Neuron (in vitro differentiated cells): Measurements from ENCODE around the gene MIB2.
"Not testable (repeated sequence)": the region's sequence is repeated elsewhere in the genome, so short reads cannot be mapped to it uniquely, and the experiment has no call there.

Experiments used
- H2AFZ ChIP-seq: one replicate; pipeline ENCODE4 v1.6.1; 2013; ENCODE audit warnings: low read depth, mild to moderate bottlenecking, inconsistent platforms, low read length, moderate library complexity
- H3K27me3 ChIP-seq: one replicate; pipeline ENCODE4 v1.6.1; 2013; ENCODE audit warnings: low read length; ENCODE audit not compliant: insufficient read depth
- H3K36me3 ChIP-seq: one replicate; pipeline ENCODE4 v1.6.1; 2013; ENCODE audit warnings: low read length; ENCODE audit not compliant: insufficient read depth
- H3K4me1 ChIP-seq: one replicate; pipeline ENCODE4 v1.6.1; 2013; ENCODE audit warnings: low read length; ENCODE audit not compliant: insufficient read depth
- H3K4me3 ChIP-seq: 2 replicates; pipeline ENCODE4 v1.5.1; 2013; ENCODE audit warnings: mild to moderate bottlenecking, low read length, moderate library complexity
- H3K9me3 ChIP-seq: one replicate; pipeline ENCODE4 v1.6.1; 2013; ENCODE audit warnings: low read length

Gene MIB2

DNA sequence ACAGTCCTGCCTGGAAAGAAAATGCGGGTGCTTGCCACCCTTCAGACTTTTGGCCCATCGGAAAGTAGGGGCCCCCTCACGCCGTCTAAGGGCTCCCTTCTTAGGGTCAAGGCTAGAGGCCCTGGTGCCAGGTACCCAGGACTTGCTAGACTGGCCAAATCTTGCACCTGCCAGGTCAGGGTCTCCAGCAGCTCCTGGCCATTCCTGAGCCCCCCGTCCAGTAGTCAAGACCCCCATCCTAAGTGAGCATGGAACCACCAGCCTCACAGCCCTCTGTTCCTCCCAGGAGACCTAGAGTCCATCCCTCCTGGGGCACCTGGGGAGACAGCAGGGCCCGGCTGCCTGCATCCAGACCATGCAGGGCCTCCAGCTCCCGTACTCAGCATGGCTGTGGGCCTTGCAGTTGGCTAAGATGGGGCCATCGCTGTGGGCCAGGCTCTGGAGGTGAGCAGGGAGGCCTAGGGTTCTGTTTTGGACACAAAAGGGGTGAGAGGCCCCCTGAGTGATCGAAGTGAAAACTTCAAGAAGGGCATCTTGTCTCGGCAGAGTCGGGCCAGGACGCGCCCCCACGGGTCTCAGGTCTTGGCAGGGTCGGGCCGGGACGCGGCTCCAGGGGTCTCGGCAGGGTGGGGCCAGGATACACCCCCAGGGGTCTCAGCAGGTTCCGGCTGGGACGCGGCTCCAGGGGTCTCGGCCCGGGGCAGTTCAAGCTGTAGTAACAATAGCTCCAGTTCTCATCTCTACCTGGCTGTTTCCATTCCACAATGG lies 21.3 kb upstream of the MIB2 start:
- H3K4me3 ChIP-seq, result no peak overlapping the region

GRCh38 chr1:1594602-1595260 lies 20.6 kb upstream of the MIB2 start:
- H3K9me3 ChIP-seq, result peaks cover 2% of the 10 kb centered on the region
- H3K4me1 ChIP-seq, result peaks cover 10% of the 10 kb centered on the region
- no peaks in the 10 kb centered on the region for H3K36me3 ChIP-seq
- H3K27me3 ChIP-seq, result peaks cover 2% of the 10 kb centered on the region
- H3K4me3 ChIP-seq, result no peak overlapping the region
- H2AFZ ChIP-seq, result no peak overlapping the region

More for the DNA sequence above, 21.3 kb upstream of the MIB2 start:
- H3K36me3 ChIP-seq, result no peaks in the 10 kb centered on the region
- peaks cover 2% of the 10 kb centered on the region for H3K9me3 ChIP-seq
- H3K4me1 ChIP-seq, result peaks cover 10% of the 10 kb centered on the region
- no peak overlapping the region for H2AFZ ChIP-seq
- peaks cover 2% of the 10 kb centered on the region for H3K27me3 ChIP-seq

DNA sequence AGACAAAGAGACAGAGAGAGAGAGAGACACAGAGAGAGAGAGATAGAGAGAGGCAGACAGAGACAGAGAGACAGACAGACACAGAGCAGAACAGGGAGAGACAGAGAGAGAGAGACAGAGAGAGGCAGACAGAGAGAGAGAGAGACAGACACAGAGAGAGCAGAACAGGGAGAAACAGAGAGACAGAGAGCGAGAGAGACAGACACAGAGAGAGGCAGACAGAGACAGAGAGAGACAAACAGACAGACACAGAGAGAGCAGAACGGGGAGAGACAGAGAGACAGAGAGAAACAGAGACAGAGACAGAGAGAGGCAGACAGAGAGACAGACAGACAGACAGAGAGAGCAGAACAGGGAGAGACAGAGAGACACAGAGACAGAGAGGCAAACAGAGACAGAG lies 20.0 kb upstream of the MIB2 start:
- not testable (repeated sequence) for H3K4me3 ChIP-seq, H3K36me3 ChIP-seq, H3K27me3 ChIP-seq, H3K9me3 ChIP-seq, H2AFZ ChIP-seq
- peaks cover 12% of the 10 kb centered on the region for H3K4me1 ChIP-seq

GRCh38 chr1:1596493-1597274 lies 18.6 kb upstream of the MIB2 start:
- Histone ChIP-seq H3K4me1 (peaks cover 15% of the 10 kb centered on the region), H3K4me3 (no peak overlapping the region), H2AFZ (no peak overlapping the region), H3K27me3 (no peaks in the 10 kb centered on the region), H3K9me3 (no peaks in the 10 kb centered on the region), H3K36me3 (no peaks in the 10 kb centered on the region)

DNA sequence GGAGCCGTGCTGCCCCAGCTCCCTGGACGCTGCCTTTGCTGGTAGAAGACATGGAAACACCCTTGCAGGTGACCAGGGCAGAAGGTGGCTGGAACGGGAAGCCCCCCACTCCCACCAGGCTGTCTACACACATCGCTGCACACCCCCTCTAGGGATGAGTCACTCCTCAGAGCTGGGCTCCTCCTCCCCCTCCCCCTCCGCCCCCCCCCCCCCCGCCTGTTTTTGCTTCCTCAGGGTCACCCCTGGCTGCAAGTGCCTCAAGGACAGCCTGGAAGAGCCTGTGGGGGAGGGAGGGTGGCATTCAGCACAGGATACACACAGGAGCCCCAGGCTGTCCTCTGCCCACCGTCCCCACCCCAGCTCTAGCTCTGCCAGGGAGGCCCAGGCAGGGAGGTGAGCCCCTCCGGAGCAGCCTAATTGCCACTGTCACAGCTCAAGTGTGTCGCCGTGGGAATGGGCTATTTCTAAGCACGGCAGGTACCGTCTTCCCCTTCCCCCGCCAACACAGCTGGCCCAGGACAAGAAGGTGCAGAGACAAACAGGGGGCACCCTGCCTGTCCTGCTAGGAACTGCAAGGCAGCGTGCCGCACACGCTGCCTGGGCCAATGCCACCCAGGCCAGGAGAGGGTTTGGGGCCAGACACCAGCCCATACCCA lies 17.9 kb upstream of the MIB2 start:
- Histone ChIP-seq H3K27me3 (no peaks in the 10 kb centered on the region), H2AFZ (no peak overlapping the region), H3K36me3 (no peaks in the 10 kb centered on the region), H3K4me1 (peaks cover 15% of the 10 kb centered on the region), H3K4me3 (no peak overlapping the region), H3K9me3 (no peaks in the 10 kb centered on the region)

DNA sequence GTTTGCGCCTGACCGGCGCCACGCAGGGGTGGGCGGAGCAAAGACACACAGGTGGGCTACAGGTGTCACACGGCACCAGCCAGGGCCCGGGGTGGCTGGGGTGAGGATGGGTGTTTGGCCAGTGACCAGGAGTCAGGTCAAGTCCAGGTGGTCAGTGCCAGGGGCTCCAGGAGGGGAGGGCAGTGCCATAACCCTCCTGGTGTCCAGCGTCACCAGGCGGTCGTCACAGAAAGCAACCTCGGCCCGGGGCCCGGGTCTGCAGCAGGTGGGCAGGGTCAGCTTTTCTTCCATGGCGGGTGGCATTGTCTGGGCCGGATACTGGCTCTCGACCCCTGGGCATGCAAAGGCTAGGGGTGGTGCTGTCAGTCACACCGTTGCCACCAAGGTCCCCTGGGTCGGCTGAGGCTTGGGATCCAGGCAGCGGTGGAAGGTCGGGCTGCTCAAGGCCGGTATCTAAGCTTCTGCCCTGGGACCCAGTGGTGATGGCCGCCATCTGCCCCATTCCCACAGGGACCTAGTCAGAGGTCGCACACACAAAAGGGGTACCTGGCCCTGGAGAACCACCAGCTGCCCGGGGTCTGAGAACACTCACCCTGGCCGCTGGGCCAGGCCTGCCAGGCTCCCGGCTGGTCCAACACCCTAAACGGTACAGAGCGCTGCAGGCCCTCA lies 17.1 kb upstream of the MIB2 start:
- no peaks in the 10 kb centered on the region for H3K27me3 ChIP-seq

GRCh38 chr1:1598720-1599029 lies 16.6 kb upstream of the MIB2 start:
- Histone ChIP-seq H2AFZ (no peak overlapping the region), H3K9me3 (no peaks in the 10 kb centered on the region), H3K4me3 (no peak overlapping the region), H3K4me1 (peaks cover 15% of the 10 kb centered on the region), H3K27me3 (no peaks in the 10 kb centered on the region), H3K36me3 (no peaks in the 10 kb centered on the region)

More for the DNA sequence above, 17.1 kb upstream of the MIB2 start:
- Histone ChIP-seq H3K36me3 (no peaks in the 10 kb centered on the region), H3K9me3 (no peaks in the 10 kb centered on the region), H3K4me1 (peaks cover 15% of the 10 kb centered on the region), H2AFZ (no peak overlapping the region), H3K4me3 (no peak overlapping the region)

DNA sequence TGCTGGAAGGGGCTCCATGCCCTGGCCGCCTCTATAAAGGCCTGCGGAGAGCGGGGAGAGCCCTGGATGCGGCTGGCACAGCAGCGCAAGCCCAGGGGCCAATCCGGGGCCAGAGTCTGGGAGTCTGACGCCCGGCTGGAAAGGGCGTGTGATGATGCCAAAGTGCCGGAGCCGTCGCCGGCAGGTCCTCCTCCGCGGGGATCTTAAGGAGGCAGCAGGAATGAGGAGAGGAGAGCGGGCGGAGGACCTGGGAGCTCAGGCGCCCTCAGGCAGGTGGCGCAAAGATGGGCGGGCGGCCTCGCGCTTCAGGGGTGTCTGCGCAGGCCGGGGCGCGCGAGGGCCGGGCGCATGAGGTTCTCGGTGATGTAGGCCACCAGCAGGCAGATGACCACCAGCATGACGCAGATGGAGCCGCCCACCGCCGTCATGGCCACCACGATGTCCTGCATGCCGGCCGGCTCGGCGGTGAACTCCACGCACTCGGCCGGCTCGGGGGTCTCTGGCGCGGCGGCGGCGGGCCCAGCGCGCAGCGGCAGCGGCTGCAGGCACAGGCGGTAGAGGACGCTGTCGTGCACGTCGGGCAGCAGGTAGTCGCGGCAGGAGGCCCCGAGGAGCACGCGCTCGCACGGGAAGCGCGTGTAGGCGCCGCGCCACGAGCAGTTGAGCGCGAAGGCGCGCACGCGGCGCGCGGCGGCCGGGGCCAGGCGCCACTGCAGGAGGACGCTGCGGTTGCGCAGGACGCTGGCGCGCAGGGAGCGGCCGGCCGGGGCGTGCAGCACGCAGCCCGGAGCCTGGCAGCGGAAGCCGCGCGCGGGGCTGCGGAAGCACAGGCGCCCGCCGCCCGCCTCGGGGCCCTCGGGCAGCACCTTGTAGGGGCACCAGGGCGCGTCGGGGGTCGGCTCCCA lies 16.0 kb upstream of the MIB2 start:
- Histone ChIP-seq H2AFZ (no peak overlapping the region), H3K4me3 (peak overlapping the region; percentile 40), H3K27me3 (no peaks in the 10 kb centered on the region), H3K9me3 (no peaks in the 10 kb centered on the region), H3K4me1 (peaks cover 15% of the 10 kb centered on the region), H3K36me3 (no peaks in the 10 kb centered on the region)

- peaks cover 14% of the 10 kb centered on the region for H3K4me1 ChIP-seq
- no peaks in the 10 kb centered on the region for H3K27me3 ChIP-seq
- H3K36me3 ChIP-seq, result no peaks in the 10 kb centered on the region
- H3K4me3 ChIP-seq, result peak within 1 kb of the TSS; percentile 49
- peak within 1 kb of the TSS; percentile 69 for H2AFZ ChIP-seq
- no peaks in the 10 kb centered on the region for H3K9me3 ChIP-seq
Measured at GRCh38 chr1:1599935-1600860, 15.1 kb upstream of the MIB2 start, which contains the start of gene FNDC10. FNDC10 (minus strand) TSS chr1:1600135; CDS start chr1:1600015, 120 bp downstream.

DNA sequence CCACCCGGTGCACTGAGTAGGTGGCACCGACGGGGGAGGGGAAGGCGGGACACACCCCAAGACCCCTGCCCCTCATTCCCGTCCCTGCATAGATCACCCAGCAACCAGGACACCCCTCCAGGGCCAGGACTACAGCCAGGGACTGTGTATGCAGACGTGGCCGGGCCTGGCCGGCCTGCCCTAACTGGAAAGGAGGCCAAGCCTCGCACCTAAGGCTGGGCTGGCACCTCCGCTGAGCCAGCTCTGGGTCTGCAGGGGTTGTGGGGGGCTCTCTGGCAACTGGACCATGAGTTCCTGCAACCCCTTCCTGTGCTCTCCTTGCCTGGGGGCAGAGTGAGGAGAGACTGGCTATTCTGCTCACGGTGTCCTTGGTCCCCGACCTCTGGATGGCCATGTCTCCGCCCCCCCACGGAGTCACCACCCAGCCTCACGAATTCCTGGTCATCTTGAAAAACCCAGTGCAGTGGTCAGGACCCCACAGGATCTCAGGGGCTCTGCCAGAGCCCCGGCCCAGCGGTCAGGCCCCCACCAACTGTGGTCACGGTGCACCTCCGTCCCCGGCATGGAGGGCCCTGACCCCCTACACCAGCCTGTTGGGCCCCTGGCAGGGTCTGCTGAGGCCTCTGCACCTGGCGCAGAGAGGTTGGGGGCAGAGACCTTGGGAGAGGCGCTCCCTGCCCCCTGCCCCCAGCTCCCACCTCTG lies 14.3 kb upstream of the MIB2 start:
- Histone ChIP-seq H3K4me3 (peak overlapping the region; percentile 49), H2AFZ (no peak overlapping the region), H3K36me3 (no peaks in the 10 kb centered on the region), H3K4me1 (peaks cover 14% of the 10 kb centered on the region), H3K9me3 (no peaks in the 10 kb centered on the region), H3K27me3 (no peaks in the 10 kb centered on the region)
